ENCODE results near the gene EEF1E1. TPM values are rescaled to one million over a fixed set of nuclear protein-coding genes. Genes with fewer than 3 reads are reported as not detected.

Gene EEF1E1
- total RNA-seq (2021; fragmentation: NEBNext Ultra II Directional; extraction: Animal tissue kit (Norgen Biotek cat#: 25700)) (96.8 and 97.2 TPM in 2 replicates), polyA plus RNA-seq (2011; rRNA removed) (62.0 and 112 TPM in 2 replicates), polyA minus RNA-seq (2011; rRNA and poly(A)+ RNA removed) (32.3 and 49.4 TPM in 2 replicates)
- 140 TPM for polyA plus RNA-seq (2011; cell fraction: cytosol; rRNA removed)
- 21.3 TPM for polyA plus RNA-seq (2011; cell fraction: nucleus; rRNA removed)
- 92.0 to 187 TPM (median 113 TPM) in 4 replicates for polyA plus RNA-seq (2012, experiment 1 of 2)
- polyA plus RNA-seq (2012, experiment 2 of 2): 86.1 TPM
- 84.9 TPM for polyA plus RNA-seq (2013, experiment 1 of 2)
- 79.1 TPM for polyA plus RNA-seq (2013, experiment 2 of 2)
- polyA minus RNA-seq (2011; cell fraction: cytosol; rRNA and poly(A)+ RNA removed): 41.2 TPM
- 47.4 TPM for polyA minus RNA-seq (2011; cell fraction: nucleus; rRNA and poly(A)+ RNA removed)
- long read RNA-seq, experiment 1, transcript EEF1E1-205 (3 exons, 654 nt): minor isoform, 17 of 157 reads
- long read RNA-seq, experiment 1, transcript EEF1E1-201 (4 exons, 1,077 nt): major isoform, 104 of 157 reads
- long read RNA-seq, experiment 1, partial matches to known transcripts: 28 of 157 reads
- long read RNA-seq, experiment 1, other reads (novel, unspliced or antisense): 5 of 157 reads
- long read RNA-seq, experiment 2, transcript EEF1E1-201 (4 exons, 1,077 nt): major isoform, 313 of 340 reads
- long read RNA-seq, experiment 2, transcript EEF1E1-204 (4 exons, 591 nt): minor isoform, 6 of 340 reads
- long read RNA-seq, experiment 2, partial matches to known transcripts: 3 of 340 reads
- long read RNA-seq, experiment 2, other reads (novel, unspliced or antisense): 17 of 340 reads

GRCh38 chr6:8102122-8102958 is at the start of gene EEF1E1:
TSS of gene EEF1E1 (minus strand) at chr6:8102548. CDS start at chr6:8102521, 27 bp downstream.
- H2BK15ac ChIP-seq (ENCODE audit: low read length): no peak within 1 kb of the TSS
- H2BK120ac ChIP-seq (replicated peaks; ENCODE audit: low read depth, low read length): peak within 1 kb of the TSS; percentile 45
- no peaks in the 10 kb centered on the region for H3K9me3 ChIP-seq (ENCODE audit: insufficient read depth in 2 of 2, low read depth in 1 of 2, low read length in 1 of 2)
- peaks cover 3% of the 10 kb centered on the region for H3K23me2 ChIP-seq (ENCODE audit: low read depth, low read length)
- no peaks in the 10 kb centered on the region for H3K27me3 ChIP-seq (replicated peaks in 1 of 4; ENCODE audit: control insufficient read depth in 3 of 4, extremely low read depth in 1 of 4, insufficient read depth in 3 of 4, low read length in 3 of 4)
- CTCF ChIA-PET (ENCODE audit: partially characterized antibody): interaction anchor here (0.5 to 1.8 kb wide), 4 partner anchors 31 to 319 kb away, joined by 3 to 9 read pairs (median 3); no protein-coding TSS in a partner anchor
- H3K79me2 ChIP-seq (ENCODE audit: control insufficient read depth in 1 of 2, insufficient read depth in 2 of 2, low read length in 2 of 2): peaks cover 29 to 49% of the 10 kb centered on the region in 2 experiments
- H3K79me1 ChIP-seq (ENCODE audit: low read depth, low read length): no peaks in the 10 kb centered on the region
- peaks cover 2 to 7% of the 10 kb centered on the region in 2 experiments for H4K20me1 ChIP-seq (replicated peaks in 1 of 2; ENCODE audit: control insufficient read depth in 1 of 2, insufficient read depth in 2 of 2, low read length in 2 of 2)
- H3K23ac ChIP-seq (ENCODE audit: insufficient read length): no peak within 1 kb of the TSS
- DNase-seq (ENCODE audit: low read depth in 1 of 2, low spot score in 2 of 2) (peak; percentile 89 to 93), FAIRE-seq (no peak)
- H3K14ac ChIP-seq (ENCODE audit: insufficient read length): no peak within 1 kb of the TSS
- peak within 1 kb of the TSS; percentile 78 to 88 for H3K4me2 ChIP-seq (ENCODE audit: insufficient read depth in 1 of 2, low read depth in 2 of 2, low read length in 2 of 2)
- peaks cover 0 to 7% (median 1%) of the 10 kb centered on the region in 4 experiments; a peak in 3 of 8 replicates for H3K36me3 ChIP-seq (ENCODE audit: control insufficient read depth in 2 of 4, insufficient read depth in 4 of 4, low read length in 3 of 4)
- peak within 1 kb of the TSS; percentile 75 to 91 (median 88) for H3K9ac ChIP-seq (replicated peaks in 1 of 4; ENCODE audit: extremely low read depth in 1 of 4, low read depth in 3 of 4, low read length in 3 of 4)
- H4K8ac ChIP-seq (ENCODE audit: extremely low read depth, insufficient read depth, low read length): peak within 1 kb of the TSS; percentile 95; the same call in 1 of the 2 replicates
- peak within 1 kb of the TSS; percentile 86 to 94 (median 88) for H3K4me3 ChIP-seq (ENCODE audit: extremely low read depth in 1 of 4, insufficient read depth in 2 of 4, low read depth in 3 of 4, low read length in 4 of 4)
- no peak within 1 kb of the TSS for H3K56ac ChIP-seq (replicated peaks; ENCODE audit: insufficient read length, low read depth, low read length)
- H3K27ac ChIP-seq (ENCODE audit: low read depth, low read length): peak within 1 kb of the TSS; percentile 83
- H2BK20ac ChIP-seq (ENCODE audit: low read length): no peak within 1 kb of the TSS
- peak within 1 kb of the TSS; percentile 15 for H3K4ac ChIP-seq (replicated peaks; ENCODE audit: insufficient read length, low read depth, low read length)
- H2BK5ac ChIP-seq (ENCODE audit: low read depth, low read length): peak within 1 kb of the TSS; percentile 82
- peaks cover 0 to 4% (median under 1%) of the 10 kb centered on the region in 4 experiments; a peak in 1 of 7 replicates for H3K4me1 ChIP-seq (replicated peaks in 1 of 4; ENCODE audit: control insufficient read depth in 3 of 4, insufficient read depth in 4 of 4, low read length in 3 of 4)
- 1% methylated on average over 30 of the region's 43 CpGs; no CpG with 5 or more reads in 1 of the 2 experiments for WGBS, 2 experiments (ENCODE audit: extremely low coverage in 1 of 2, insufficient coverage in 1 of 2, insufficient read length in 1 of 2, insufficient replicate concordance in 2 of 2, low coverage in 1 of 2, low lambda C conversion rate in 2 of 2, missing lambda C conversion rate in 1 of 2)
- POLR2A ChIA-PET (ENCODE audit: partially characterized antibody): interaction anchor here (0.7 to 2.2 kb wide), 26 partner anchors 8 to 1981 kb away, joined by 3 to 19 read pairs (median 4); partner anchors contain the start of gene BLOC1S5
- peak within 1 kb of the TSS; percentile 100 for H4K5ac ChIP-seq (ENCODE audit: insufficient read length, low read depth, low read length)
- peak within 1 kb of the TSS; percentile 60; the same call in 1 of the 2 replicates for H2AFZ ChIP-seq (ENCODE audit: low read length)
- peak within 1 kb of the TSS; percentile 2 for H4K91ac ChIP-seq (replicated peaks; ENCODE audit: insufficient read length, low read length)
- peak within 1 kb of the TSS; percentile 60; the same call in 1 of the 2 replicates for H2BK12ac ChIP-seq (ENCODE audit: low read depth, low read length)
- H3K18ac ChIP-seq (ENCODE audit: extremely low read depth, low read length): peak within 1 kb of the TSS; percentile 4
- H2AK5ac ChIP-seq (ENCODE audit: low read depth, low read length): peak within 1 kb of the TSS; percentile 56; the same call in 1 of the 2 replicates
- TF ChIP-seq MAX (IDR thresholded peaks at IDR 0.05) (peak; percentile 89), CEBPB (IDR thresholded peaks at IDR 0.05; ENCODE audit: low read depth, low read length) (no peak), RNF2 (IDR thresholded peaks at IDR 0.05; ENCODE audit: borderline replicate concordance, low read depth, low read length, missing control alignments, poor library complexity, severe bottlenecking) (no peak), SIN3A (conservative IDR thresholded peaks at IDR 0.05 in 1 of 2, IDR thresholded peaks at IDR 0.05 in 1 of 2; ENCODE audit: low read depth in 1 of 2, low read length in 2 of 2) (peak; percentile 60 to 79; a peak in 1 of 4 replicates), BCL11A (IDR thresholded peaks at IDR 0.05; ENCODE audit: low read depth in 2 of 2, low read length in 2 of 2) (no peak), TAF7 (optimal IDR thresholded peaks at IDR 0.05; ENCODE audit: borderline replicate concordance, low read depth, low read length) (peak; percentile 86)
